Head of caudate nucleus (tissue), 42 donors: ENCODE results near the gene USP22.
A peak's percentile ranks its signal among the peaks of the same experiment; 100 is the strongest.

Experiments
- DNase-seq, 42 donors: peaks; one replicate each; pipeline versions ENCODE4 v3.0.0 to v3.0.0-alpha.2; 2020 to 2021; ENCODE audit warnings: mixed read lengths in 7 of 42
- intact Hi-C: fragments of 100-400 bp; cut with DNase I; formaldehyde crosslinking; loops from one replicate; pipeline ENCODE4 v1.15.0; 2022

Gene USP22

GRCh38 chr17:21029036-21029435, 13.8 kb downstream of the USP22 start:
- intact Hi-C loops, result no loop called here
- DNase-seq, result peak in 5 of 42 donors; percentile 19 to 75 (median 36)

DNA sequence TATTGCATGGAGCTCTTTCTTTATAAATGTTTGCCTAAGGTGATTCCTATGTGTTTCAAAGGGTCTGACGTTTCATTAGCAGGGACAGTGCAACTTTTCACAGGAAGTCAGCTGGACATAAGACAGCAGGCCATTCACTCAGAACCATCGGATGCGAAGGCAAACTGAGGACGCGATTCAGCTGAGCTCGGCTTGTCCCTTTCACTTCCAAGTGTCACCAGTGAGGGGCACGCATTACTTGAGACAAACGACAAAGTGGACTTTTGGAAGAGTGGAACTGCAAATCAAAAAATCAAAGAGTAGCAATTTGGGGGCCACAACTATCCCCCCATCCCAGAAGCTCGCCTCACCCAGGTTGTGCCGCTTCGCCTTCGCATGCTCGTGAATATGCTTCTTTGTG, 14.6 kb downstream of the USP22 start:
- DNase-seq, result peak in 13 of 42 donors; percentile 30 to 76 (median 45)
- intact Hi-C loops, result no loop called here

DNA sequence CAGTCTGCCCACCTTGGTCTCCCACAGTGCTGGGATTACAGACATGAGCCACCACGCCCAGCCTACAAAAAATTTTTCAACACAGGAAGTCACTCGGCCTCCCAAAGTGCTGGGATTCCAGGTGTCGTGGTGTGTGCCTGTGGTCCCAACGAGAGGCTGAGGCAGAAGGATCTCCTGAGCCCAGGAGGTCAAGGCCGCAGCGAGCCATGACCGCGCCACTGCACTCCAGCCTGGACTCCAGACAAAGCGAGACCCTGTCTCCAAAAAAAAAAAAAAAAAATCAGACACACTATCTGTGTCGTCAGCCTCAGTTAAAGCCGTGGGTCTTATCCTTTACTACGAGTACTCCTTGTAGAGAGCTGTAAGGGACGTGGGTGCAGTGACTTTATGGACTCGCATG, 15.8 kb downstream of the USP22 start:
- DNase-seq, result peak in 2 of 42 donors; percentile 19 to 31
- intact Hi-C loops, result no loop called here

DNA sequence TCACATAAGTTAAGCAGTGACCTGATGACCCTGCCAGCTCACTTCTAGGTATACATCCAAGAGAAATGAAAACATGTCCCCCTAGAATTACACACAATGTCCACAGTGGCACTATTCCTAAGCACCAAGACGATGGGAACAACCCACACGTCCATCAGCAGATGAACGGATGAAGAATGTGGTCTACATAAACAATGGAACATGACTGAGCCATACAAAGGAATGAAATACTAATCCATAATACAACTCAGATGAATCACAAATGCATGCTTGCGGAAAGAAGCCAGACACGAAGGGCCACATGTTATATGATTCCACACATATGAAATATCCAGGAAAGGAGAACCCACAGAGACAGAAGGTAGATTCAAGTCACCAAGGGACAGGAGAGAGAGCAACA, 17.4 kb downstream of the USP22 start:
- peak in 1 of 42 donors; percentile 5 for DNase-seq
- intact Hi-C loops, result no loop called here

DNA sequence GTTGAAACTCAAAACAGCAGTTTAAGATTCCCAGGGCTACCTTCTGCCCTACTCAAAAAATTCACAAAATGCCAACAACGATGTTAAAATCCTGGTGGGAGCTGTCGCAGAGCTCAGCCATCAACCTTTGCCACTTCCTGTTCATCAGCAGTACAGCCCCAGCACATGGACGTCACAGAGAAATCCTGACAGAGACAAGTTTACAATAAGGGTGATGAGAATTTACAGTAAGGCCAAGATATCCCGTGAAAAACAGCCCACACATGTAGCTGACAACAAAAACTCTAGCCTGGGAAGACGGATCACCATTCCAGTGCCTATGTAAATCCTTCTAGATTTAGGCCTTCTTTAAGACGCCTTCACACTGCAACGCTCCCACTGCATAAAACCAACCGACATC, 18.8 kb downstream of the USP22 start:
- peak in 2 of 42 donors; percentile 21 to 27 for DNase-seq
- intact Hi-C loops, result no loop called here

DNA sequence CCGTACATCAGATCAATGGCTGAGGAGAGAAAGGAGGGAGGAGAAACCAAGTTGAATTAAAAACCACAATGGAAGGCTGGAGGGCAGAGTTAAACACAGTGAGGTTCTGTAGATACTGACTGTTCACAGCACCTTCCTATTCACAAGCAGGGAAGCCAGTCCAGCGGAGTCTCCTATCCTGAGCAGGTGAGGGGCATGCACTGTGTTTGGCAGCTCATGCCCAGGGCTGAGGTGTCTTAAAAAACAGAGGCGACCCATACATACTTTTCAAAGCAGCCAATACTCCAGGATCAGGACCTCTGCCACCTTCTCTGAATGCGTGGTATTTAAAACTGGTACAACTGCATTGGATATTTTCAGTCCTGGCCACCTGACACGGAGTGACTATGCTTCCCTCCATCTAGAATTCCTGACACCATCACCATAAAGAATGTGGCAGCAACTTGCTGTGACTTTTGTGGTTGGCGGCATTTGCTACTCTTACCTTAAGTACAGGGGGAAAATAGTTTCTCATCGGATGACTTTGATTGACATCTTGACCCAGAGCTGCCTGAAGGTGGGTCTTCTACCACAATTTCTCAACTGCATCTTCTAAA, 21.5 kb downstream of the USP22 start:
- peak in 5 of 42 donors; percentile 3 to 26 (median 8) for DNase-seq
- intact Hi-C loops, result no loop called here

- peak in 3 of 42 donors; percentile 3 to 25 (median 8) for DNase-seq
- intact Hi-C loops, result no loop called here
These were observed 22.2 kb downstream of the USP22 start for GRCh38 chr17:21020622-21021021.

DNA sequence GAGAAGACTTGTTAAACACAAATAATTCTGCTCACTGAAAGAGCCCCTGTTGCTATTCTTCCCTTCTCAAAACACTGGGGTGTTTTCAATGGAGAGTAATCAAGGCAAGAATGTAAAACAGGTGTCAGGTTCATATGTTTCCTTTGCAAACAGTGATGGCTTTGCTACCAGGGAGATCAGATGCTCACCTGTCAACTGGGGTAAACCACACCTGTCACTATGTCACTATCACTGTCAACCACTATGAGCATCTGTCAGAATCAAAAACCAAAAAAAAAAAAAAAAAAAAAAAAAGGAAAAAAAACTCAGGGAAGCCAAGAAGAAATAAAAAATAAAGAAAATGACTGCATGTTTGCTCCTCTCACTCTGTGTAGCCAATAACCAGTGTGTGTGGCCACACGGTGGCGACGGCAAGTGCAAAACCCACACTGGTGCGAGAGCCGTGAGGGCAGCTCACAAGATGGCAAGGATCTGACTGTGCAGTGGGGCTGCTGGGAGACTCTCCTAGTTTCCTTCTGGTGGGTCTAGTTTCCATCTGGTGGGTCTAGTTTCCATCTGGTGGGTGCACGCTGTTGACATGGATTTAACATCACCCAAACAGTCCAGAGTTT, 22.7 kb downstream of the USP22 start:
- intact Hi-C loops, result no loop called here
- peak in 38 of 42 donors; percentile 5 to 86 (median 73) for DNase-seq

GRCh38 chr17:21018894-21019293, 23.9 kb downstream of the USP22 start:
- intact Hi-C loops, result no loop called here
- peak in 3 of 42 donors; percentile 27 to 61 (median 48) for DNase-seq

GRCh38 chr17:21017861-21018260, 24.9 kb downstream of the USP22 start:
- DNase-seq, result peak in 1 of 42 donors; percentile 17

DNA sequence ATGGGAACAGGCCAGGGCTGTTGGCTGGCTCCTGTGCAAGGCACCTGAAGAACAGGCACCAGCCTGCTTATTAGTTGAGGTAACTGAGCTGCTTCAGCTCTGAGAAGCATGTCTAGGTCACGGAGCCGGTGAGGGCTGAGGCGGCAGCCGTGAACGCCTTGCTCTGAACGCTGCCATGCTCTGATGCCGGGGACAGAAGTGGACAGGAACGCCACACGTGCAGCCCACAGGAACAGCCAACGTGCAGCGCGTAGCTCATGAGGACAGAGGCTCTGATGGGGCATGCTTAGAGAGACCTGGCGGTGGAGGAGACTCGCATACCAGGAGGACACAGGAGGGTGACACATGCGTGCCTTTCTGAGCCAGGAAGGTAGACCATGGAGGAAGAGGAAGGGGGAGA, 25.6 kb downstream of the USP22 start:
- intact Hi-C loops, result no loop called here
- DNase-seq, result peak in 2 of 42 donors; percentile 6 to 25

More at GRCh38 chr17:21017861-21018260, 24.9 kb downstream of the USP22 start:
- intact Hi-C loops, result no loop called here

DNA sequence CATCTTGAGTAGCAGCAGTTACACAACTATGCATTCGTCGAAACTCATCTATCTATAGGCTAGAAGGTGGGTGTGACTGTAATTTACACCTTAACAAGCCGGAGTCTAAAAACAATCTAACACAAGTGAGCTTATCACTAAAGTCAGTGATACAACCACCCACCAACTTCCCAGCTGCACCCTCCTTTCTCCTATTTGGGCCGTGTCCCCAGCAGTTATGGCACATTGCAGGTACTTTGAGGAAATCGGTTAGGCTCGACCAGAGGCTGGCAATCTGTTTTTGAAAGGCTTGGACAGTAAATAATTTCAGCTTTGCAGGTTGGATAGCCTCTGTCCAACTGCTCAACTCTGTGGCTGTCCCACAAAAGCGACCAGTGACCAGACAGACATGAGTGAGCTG, 26.0 kb downstream of the USP22 start:
- peak in 3 of 42 donors; percentile 28 to 58 (median 42) for DNase-seq
- intact Hi-C loops, result no loop called here

DNA sequence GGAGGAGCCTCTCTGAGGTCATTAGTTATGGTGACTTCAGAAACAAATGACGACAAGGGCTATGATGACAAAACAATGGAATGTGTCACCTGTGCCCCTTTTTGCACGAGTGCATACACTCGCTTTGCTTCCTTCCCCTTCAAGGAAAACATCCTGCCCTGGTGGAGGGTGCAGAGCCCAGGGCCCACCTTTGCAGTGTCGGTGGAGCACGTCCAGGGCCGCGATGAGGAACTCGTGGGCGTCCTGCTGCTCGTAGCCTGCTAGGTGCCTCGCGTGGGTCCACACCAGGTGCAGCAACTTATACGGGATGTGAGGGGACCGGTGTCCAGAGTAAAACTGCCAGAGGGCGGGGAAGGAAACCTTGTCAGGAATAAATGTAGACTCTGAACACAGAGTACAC, 27.2 kb downstream of the USP22 start:
- intact Hi-C loops, result no loop called here
- DNase-seq, result peak in 1 of 42 donors; percentile 25

- peak in 1 of 42 donors; percentile 9 for DNase-seq
- intact Hi-C loops, result no loop called here
These were observed 28.3 kb downstream of the USP22 start for GRCh38 chr17:21014498-21014897.

DNA sequence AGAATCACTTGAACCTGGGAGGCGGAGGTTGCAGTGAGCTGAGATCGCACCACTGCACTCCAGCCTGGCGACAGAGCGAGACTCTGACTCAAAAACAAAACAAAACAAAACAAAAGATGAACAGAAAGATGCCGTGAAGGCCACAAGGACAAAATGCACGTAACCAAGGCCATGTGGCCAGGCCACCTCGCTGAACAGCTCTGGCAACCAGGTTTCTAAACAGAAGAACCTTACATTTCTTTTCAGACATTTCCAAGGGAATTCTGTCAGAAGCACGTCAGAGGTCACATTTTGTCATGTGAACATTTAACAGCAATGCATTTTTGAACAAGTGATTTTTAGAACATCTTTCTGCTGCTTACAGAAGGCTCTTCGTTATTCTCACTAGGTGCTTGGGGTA, 28.8 kb downstream of the USP22 start:
- peak in 1 of 42 donors; percentile 8 for DNase-seq
- intact Hi-C loops, result no loop called here

GRCh38 chr17:21012736-21013135, 30.1 kb downstream of the USP22 start:
- intact Hi-C loops, result no loop called here
- DNase-seq, result peak in 2 of 42 donors; percentile 30

- intact Hi-C loops, result no loop called here
These were observed 31.9 kb downstream of the USP22 start for GRCh38 chr17:21010705-21011596.

GRCh38 chr17:21008992-21009671, 33.7 kb downstream of the USP22 start:
- intact Hi-C loops, result loop anchor here (5.0 kb wide), 1 partner anchor 33 kb away; the partner anchor contains the start of gene USP22

More at GRCh38 chr17:21010705-21011596, 31.9 kb downstream of the USP22 start:
- DNase-seq, result peak in 5 of 42 donors; percentile 19 to 37 (median 27)

More at GRCh38 chr17:21008992-21009671, 33.7 kb downstream of the USP22 start:
- DNase-seq, result peak in 19 of 42 donors; percentile 28 to 79 (median 58)
